Breast epithelium (tissue), 3 donors: Measurements from ENCODE around the gene GFPT2.

Experiments
- POLR2A ChIP-seq: fragments of 450-650 bp; IDR thresholded peaks from one replicate; pipeline ENCODE4 v1.6.1; 2016; ENCODE audit warnings: antibody characterized with exemption, mild to moderate bottlenecking, moderate library complexity
- POLR2AphosphoS5 ChIP-seq, 3 donors: sonication (generic); formaldehyde crosslinking; IDR thresholded peaks; one replicate each; pipeline ENCODE4 v1.6.1; 2017; ENCODE audit warnings: antibody characterized with exemption in 3 of 3
- TF ChIP-seq, protein P1 (sequence below), 3 donors: fragments of 450-650 bp; IDR thresholded peaks; one replicate each; pipeline ENCODE4 v1.5.1; 2016 to 2017; ENCODE audit warnings: antibody characterized with exemption in 3 of 3, mild to moderate bottlenecking in 3 of 3, moderate library complexity in 3 of 3

DNA sequence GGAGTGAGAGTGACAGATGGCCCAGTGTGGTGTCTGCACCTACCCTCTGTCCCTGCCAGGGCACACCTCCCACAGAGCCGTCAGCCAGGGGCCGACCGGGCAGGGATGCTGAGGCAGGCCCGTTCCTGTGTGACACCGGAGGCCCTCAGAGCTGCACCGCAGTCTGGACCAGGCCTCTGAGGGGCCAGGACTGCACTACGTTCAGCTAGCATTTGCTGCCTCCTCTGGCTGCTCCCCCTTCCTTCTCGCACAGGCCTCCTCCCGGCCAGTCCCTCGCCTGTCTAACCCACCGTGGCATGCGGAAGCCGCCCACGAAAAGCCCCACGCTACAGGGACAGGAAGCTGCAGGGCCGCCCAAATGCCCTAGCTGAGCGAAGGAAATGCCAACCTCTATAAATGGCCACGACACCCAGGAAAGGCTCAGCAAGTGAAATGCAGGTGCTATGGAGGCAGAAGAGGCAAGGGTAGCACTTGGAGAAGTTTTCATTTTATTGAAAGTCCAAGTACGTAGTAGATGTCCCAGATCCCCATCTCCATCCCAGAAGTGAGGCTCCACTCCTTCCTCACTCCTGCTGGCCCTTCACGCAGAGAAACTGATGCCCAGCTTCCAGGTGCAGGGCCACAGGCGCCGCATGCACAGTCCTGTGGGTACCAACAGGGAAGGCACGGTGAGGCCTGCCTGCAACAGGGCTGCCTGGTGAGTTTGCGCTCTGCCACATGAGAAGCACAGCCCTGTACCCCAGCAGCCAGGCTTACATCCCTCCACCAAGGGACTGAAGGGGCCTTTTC lies 99.9 kb downstream of the GFPT2 start:
- TF ChIP-seq, protein P1, sequence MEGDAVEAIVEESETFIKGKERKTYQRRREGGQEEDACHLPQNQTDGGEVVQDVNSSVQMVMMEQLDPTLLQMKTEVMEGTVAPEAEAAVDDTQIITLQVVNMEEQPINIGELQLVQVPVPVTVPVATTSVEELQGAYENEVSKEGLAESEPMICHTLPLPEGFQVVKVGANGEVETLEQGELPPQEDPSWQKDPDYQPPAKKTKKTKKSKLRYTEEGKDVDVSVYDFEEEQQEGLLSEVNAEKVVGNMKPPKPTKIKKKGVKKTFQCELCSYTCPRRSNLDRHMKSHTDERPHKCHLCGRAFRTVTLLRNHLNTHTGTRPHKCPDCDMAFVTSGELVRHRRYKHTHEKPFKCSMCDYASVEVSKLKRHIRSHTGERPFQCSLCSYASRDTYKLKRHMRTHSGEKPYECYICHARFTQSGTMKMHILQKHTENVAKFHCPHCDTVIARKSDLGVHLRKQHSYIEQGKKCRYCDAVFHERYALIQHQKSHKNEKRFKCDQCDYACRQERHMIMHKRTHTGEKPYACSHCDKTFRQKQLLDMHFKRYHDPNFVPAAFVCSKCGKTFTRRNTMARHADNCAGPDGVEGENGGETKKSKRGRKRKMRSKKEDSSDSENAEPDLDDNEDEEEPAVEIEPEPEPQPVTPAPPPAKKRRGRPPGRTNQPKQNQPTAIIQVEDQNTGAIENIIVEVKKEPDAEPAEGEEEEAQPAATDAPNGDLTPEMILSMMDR (IDR thresholded peaks at IDR 0.05): no peak
- TF ChIP-seq POLR2AphosphoS5 (IDR thresholded peaks at IDR 0.05) (no peak), POLR2A (no peak)
